ENCODE measurements around the gene KRT38. TPM values are rescaled to one million over a fixed set of nuclear protein-coding genes. Genes with fewer than 3 reads are reported as not detected.

Gene KRT38
- total RNA-seq, 4 donors from 2014 or later, result not detected

DNA sequence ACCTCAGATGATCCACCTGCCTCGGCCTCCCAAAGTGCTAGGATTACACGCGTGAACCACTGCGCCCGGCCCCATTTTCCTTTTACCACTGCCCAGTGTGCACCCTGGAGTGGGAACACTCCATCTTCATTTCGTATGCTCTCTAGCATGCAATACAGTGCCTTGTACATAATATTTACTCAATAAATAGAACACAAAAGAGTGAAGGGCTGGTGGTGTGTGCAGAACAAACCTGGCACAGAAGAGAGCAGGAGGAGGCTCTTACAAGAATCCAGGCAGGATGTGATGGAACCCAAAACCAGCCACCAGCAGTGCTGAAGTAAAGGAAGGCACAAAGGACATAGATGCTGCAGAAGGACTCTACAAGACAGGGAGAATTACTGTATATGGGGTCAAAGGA lies 23.7 kb downstream of the KRT38 start:
- no peaks in the 10 kb centered on the region for H3K9me3 ChIP-seq
- H3K36me3 ChIP-seq, result no peaks in the 10 kb centered on the region
- no peak for DNase-seq
- H3K4me1 ChIP-seq, result no peaks in the 10 kb centered on the region
- H3K4me3 ChIP-seq, result no peak overlapping the region
- TF ChIP-seq CTCF (IDR thresholded peaks at IDR 0.05) (no peak), POLR2A (IDR thresholded peaks at IDR 0.05) (no peak)
- no peaks in the 10 kb centered on the region for H3K27me3 ChIP-seq
- no peak overlapping the region for H3K27ac ChIP-seq

- Histone ChIP-seq H3K4me1 (no peaks in the 10 kb centered on the region), H3K9me3 (no peaks in the 10 kb centered on the region), H3K4me3 (no peak overlapping the region), H3K27ac (no peak overlapping the region), H3K27me3 (no peaks in the 10 kb centered on the region), H3K36me3 (no peaks in the 10 kb centered on the region)
- TF ChIP-seq POLR2A (IDR thresholded peaks at IDR 0.05) (no peak), CTCF (IDR thresholded peaks at IDR 0.05) (no peak)
- no peak for DNase-seq
Measured at GRCh38 chr17:41416479-41416878, 24.3 kb downstream of the KRT38 start.

- Histone ChIP-seq H3K4me3 (no peak overlapping the region), H3K4me1 (no peaks in the 10 kb centered on the region), H3K27me3 (no peaks in the 10 kb centered on the region), H3K27ac (no peak overlapping the region), H3K9me3 (no peaks in the 10 kb centered on the region), H3K36me3 (no peaks in the 10 kb centered on the region)
- TF ChIP-seq CTCF (IDR thresholded peaks at IDR 0.05), result no peak
- TF ChIP-seq POLR2A (IDR thresholded peaks at IDR 0.05), result no peak
- no peak for DNase-seq
Measured at GRCh38 chr17:41415833-41416335, 24.9 kb downstream of the KRT38 start.

DNA sequence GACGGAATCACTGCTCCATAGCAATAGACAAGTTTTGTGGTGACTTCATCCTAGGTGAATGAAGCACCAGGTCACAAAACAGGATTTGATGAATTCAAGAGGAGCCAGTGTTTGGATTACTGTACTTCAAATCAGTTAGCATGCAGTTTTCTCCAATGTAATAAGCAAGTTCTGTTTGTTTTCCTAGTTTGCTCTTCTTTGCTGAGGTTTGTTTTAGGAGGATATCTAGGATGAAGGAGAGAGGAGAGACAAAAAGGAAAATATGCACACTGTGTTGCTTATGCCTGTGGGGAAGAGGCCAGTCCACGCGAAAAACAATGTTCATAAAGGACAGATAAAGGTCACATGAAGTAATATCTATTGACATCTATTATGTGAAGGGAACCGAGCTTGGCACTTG lies 25.4 kb downstream of the KRT38 start:
- H3K4me1 ChIP-seq, result no peaks in the 10 kb centered on the region
- H3K27me3 ChIP-seq, result no peaks in the 10 kb centered on the region
- no peak overlapping the region for H3K4me3 ChIP-seq
- no peaks in the 10 kb centered on the region for H3K9me3 ChIP-seq
- H3K27ac ChIP-seq, result no peak overlapping the region
- TF ChIP-seq CTCF (IDR thresholded peaks at IDR 0.05) (no peak), POLR2A (IDR thresholded peaks at IDR 0.05) (no peak)
- DNase-seq, result no peak
- no peaks in the 10 kb centered on the region for H3K36me3 ChIP-seq

GRCh38 chr17:41413982-41414381 lies 26.8 kb downstream of the KRT38 start:
- Histone ChIP-seq H3K36me3 (no peaks in the 10 kb centered on the region), H3K9me3 (no peaks in the 10 kb centered on the region), H3K4me1 (no peaks in the 10 kb centered on the region), H3K27me3 (no peaks in the 10 kb centered on the region), H3K4me3 (no peak overlapping the region), H3K27ac (no peak overlapping the region)
- no peak for TF ChIP-seq CTCF (IDR thresholded peaks at IDR 0.05)
- TF ChIP-seq POLR2A (IDR thresholded peaks at IDR 0.05), result no peak
- no peak for DNase-seq

DNA sequence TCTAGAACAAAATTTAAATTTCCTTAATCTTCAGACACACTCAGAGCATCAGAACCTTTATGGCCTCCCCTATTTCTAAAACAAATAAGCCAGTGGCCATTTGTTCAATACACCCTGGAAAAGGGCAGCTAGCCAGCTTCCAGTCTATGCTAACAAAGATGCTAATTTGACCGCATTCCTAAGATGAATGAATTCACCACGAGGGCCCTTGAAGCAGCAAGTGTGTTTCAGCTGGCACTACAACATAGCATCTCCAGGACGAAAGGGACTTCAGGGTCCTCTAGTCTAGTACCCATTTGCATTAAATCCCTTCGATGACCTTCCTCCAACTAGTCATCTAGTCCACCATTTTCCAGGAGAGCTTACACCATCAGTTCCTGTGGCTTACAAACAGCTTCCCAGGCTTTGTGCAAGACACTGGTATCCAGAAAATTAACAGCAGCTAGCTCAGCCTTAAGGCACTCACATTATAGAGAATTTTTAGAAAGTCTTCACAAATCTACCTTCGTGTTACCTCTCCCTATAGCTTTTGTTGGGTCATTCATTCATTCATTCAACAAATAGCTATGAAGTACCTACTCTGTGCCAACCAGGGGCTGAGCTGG lies 27.3 kb downstream of the KRT38 start:
- DNase-seq, result no peak
- H3K4me3 ChIP-seq, result no peak overlapping the region
- no peak overlapping the region for H3K27ac ChIP-seq
- TF ChIP-seq CTCF (IDR thresholded peaks at IDR 0.05) (no peak), POLR2A (IDR thresholded peaks at IDR 0.05) (no peak)
- no peaks in the 10 kb centered on the region for H3K9me3 ChIP-seq
- no peaks in the 10 kb centered on the region for H3K27me3 ChIP-seq
- H3K4me1 ChIP-seq, result no peaks in the 10 kb centered on the region
- H3K36me3 ChIP-seq, result no peaks in the 10 kb centered on the region
